Neural cell (in vitro differentiated cells): ENCODE results near the gene P2RX3. TPM values are rescaled to one million over a fixed set of nuclear protein-coding genes. Genes with fewer than 3 reads are reported as not detected.

Experiments
- H2AFZ ChIP-seq: fragments of 200-600, 300-800 bp; sonication (generic), shearing (Covaris generic); 2 replicates; pipeline ENCODE4 v1.6.0; 2014; ENCODE audit warnings: low read depth, mild to moderate bottlenecking, antibody characterized with exemption, low read length, moderate library complexity
- H3F3A ChIP-seq: fragments of 200-600 bp; shearing (Covaris generic); 2 replicates; pipeline ENCODE4 v1.6.1; 2016; ENCODE audit warnings: mild to moderate bottlenecking, moderate library complexity, mixed read lengths, antibody characterized with exemption, low read length; ENCODE audit not compliant: insufficient read depth, poor library complexity, severe bottlenecking
- H3K27ac ChIP-seq: fragments of 200-600, 300-800 bp; sonication (generic), shearing (Covaris generic); 2 replicates; pipeline ENCODE4 v1.5.1; 2014; ENCODE audit warnings: mild to moderate bottlenecking, low read length, moderate library complexity
- H3K27me3 ChIP-seq: fragments of 300-800, 200-600 bp; sonication (generic), shearing (Covaris generic); 2 replicates; pipeline ENCODE4 v1.6.0; 2014; ENCODE audit warnings: mild to moderate bottlenecking, low read depth, low read length, moderate library complexity; ENCODE audit not compliant: insufficient read depth
- H3K36me3 ChIP-seq: fragments of 300-800, 200-600 bp; sonication (generic), shearing (Covaris generic); 2 replicates; pipeline ENCODE4 v1.5.1; 2014; ENCODE audit warnings: mild to moderate bottlenecking, antibody characterized with exemption, low read length, moderate library complexity; ENCODE audit not compliant: insufficient read depth
- H3K4me2 ChIP-seq: fragments of 300-800, 200-600 bp; sonication (generic), shearing (Covaris generic); 2 replicates; pipeline ENCODE4 v1.6.0; 2014; ENCODE audit warnings: mild to moderate bottlenecking, low read length
- H3K4me3 ChIP-seq: fragments of 300-800, 200-600 bp; sonication (generic), shearing (Covaris generic); 2 replicates; pipeline ENCODE4 v1.5.1; 2014; ENCODE audit warnings: mild to moderate bottlenecking, low read length, moderate library complexity
- H3K79me2 ChIP-seq: fragments of 200-600 bp; shearing (Covaris generic); replicated peaks from 2 replicates; pipeline ENCODE4 v1.6.0; 2014; ENCODE audit warnings: mild to moderate bottlenecking, low read length, moderate library complexity; ENCODE audit not compliant: insufficient read depth
- H3K9ac ChIP-seq: fragments of 300-800, 200-600 bp; sonication (generic), shearing (Covaris generic); 2 replicates; pipeline ENCODE4 v1.6.1; 2016; ENCODE audit warnings: mild to moderate bottlenecking, low read length, mixed read lengths
- H3K9me2 ChIP-seq: fragments of 200-600 bp; shearing (Covaris generic); 2 replicates; pipeline ENCODE4 v1.6.1; 2016; ENCODE audit warnings: mild to moderate bottlenecking, low read length, mixed read lengths; ENCODE audit not compliant: insufficient read depth
- H3K9me3 ChIP-seq: fragments of 200-600, 300-800 bp; sonication (generic), shearing (Covaris generic); 2 replicates; pipeline ENCODE4 v1.6.1; 2016; ENCODE audit warnings: mild to moderate bottlenecking, mixed run types, low read length, moderate library complexity, mixed read lengths
- H4K20me1 ChIP-seq: fragments of 200-600 bp; shearing (Covaris generic); 2 replicates; pipeline ENCODE4 v1.6.1; 2016; ENCODE audit warnings: mild to moderate bottlenecking, mixed run types; ENCODE audit not compliant: insufficient read depth
- CTCF ChIP-seq: fragments of 450-650 bp; IDR thresholded peaks from 2 replicates; pipeline ENCODE4 v1.5.1; 2014; ENCODE audit warnings: antibody characterized with exemption, mild to moderate bottlenecking, moderate library complexity; ENCODE audit not compliant: poor library complexity, severe bottlenecking
- EP300 ChIP-seq: fragments of 450-650 bp; conservative IDR thresholded peaks from 2 replicates; pipeline ENCODE4 v1.6.1; 2014; ENCODE audit warnings: antibody characterized with exemption, mild to moderate bottlenecking, moderate library complexity; ENCODE audit not compliant: poor library complexity, severe bottlenecking
- EZH2 ChIP-seq: fragments of 200-600, 300-800 bp; shearing (Covaris generic), sonication (generic); IDR thresholded peaks from 2 replicates; pipeline ENCODE4 v1.6.1; 2014; ENCODE audit warnings: antibody characterized with exemption, low read length, borderline replicate concordance, mild to moderate bottlenecking; ENCODE audit not compliant: insufficient read depth, poor library complexity, severe bottlenecking
- MXI1 ChIP-seq: fragments of 450-650 bp; conservative IDR thresholded peaks from 2 replicates; pipeline ENCODE4 v1.6.1; 2014; ENCODE audit warnings: antibody characterized with exemption, mild to moderate bottlenecking; ENCODE audit not compliant: poor library complexity, severe bottlenecking
- POLR2AphosphoS5 ChIP-seq: IDR thresholded peaks from 2 replicates; pipeline ENCODE4 v1.6.1; 2012
- RAD21 ChIP-seq: fragments of 450-650 bp; conservative IDR thresholded peaks from 2 replicates; pipeline ENCODE4 v1.6.1; 2014; ENCODE audit warnings: antibody characterized with exemption, mild to moderate bottlenecking, moderate library complexity
- REST ChIP-seq: IDR thresholded peaks from 2 replicates; pipeline ENCODE4 v1.6.1; 2012; ENCODE audit warnings: borderline replicate concordance
- SMC3 ChIP-seq: fragments of 450-650 bp; conservative IDR thresholded peaks from 2 replicates; pipeline ENCODE4 v1.6.1; 2014; ENCODE audit warnings: antibody characterized with exemption, mild to moderate bottlenecking, moderate library complexity; ENCODE audit not compliant: poor library complexity
- TAF1 ChIP-seq: IDR thresholded peaks from 2 replicates; pipeline ENCODE4 v1.6.1; 2012; ENCODE audit warnings: low read depth
- polyA plus RNA-seq: library from polyadenylated mRNA; depleted of rRNA; stranded (reverse); fragments of >200 nt; gene quantifications from 2 replicates; pipeline ENCODE4 v1.2.3, GENCODE V29; 2014

P2RX3 gene
- polyA plus RNA-seq, 1 donor from 2014 or later: not detected

GRCh38 chr11:57418131-57418530 is 80.0 kb downstream of the P2RX3 start:
- Histone ChIP-seq H3K9me3 (no peaks in the 10 kb centered on the region), H3K9ac (no peak overlapping the region), H2AFZ (no peak overlapping the region), H3K27me3 (no peaks in the 10 kb centered on the region), H3K4me3 (no peak overlapping the region), H3K27ac (no peak overlapping the region), H4K20me1 (no peaks in the 10 kb centered on the region), H3K36me3 (no peaks in the 10 kb centered on the region), H3F3A (no peaks in the 10 kb centered on the region), H3K9me2 (no peaks in the 10 kb centered on the region), H3K4me2 (no peak overlapping the region), H3K79me2 (no peaks in the 10 kb centered on the region)
- no peak for TF ChIP-seq EZH2
- TF ChIP-seq SMC3: no peak
- TF ChIP-seq EP300: no peak

- H3K27ac ChIP-seq: no peak overlapping the region
- H3K36me3 ChIP-seq: no peaks in the 10 kb centered on the region
- no peaks in the 10 kb centered on the region for H4K20me1 ChIP-seq
- no peaks in the 10 kb centered on the region for H3K9me3 ChIP-seq
- H3K4me2 ChIP-seq: no peak overlapping the region
- no peaks in the 10 kb centered on the region for H3F3A ChIP-seq
- H3K9me2 ChIP-seq: no peaks in the 10 kb centered on the region
- H3K4me3 ChIP-seq: no peak overlapping the region
- no peak for TF ChIP-seq SMC3
- TF ChIP-seq EZH2: no peak
- TF ChIP-seq MXI1: no peak
- no peak for TF ChIP-seq EP300
- TF ChIP-seq CTCF: no peak
- TF ChIP-seq POLR2AphosphoS5: no peak
- no peak for TF ChIP-seq TAF1
- no peak for TF ChIP-seq RAD21
- TF ChIP-seq REST: no peak
- H3K27me3 ChIP-seq: no peaks in the 10 kb centered on the region
- H3K9ac ChIP-seq: no peak overlapping the region
- no peaks in the 10 kb centered on the region for H3K79me2 ChIP-seq
- no peak overlapping the region for H2AFZ ChIP-seq
Measured at GRCh38 chr11:57419146-57419545, 81.0 kb downstream of the P2RX3 start.

GRCh38 chr11:57421066-57421465 is 82.9 kb downstream of the P2RX3 start:
- TF ChIP-seq TAF1: no peak
- no peak for TF ChIP-seq SMC3
- TF ChIP-seq REST: no peak
- TF ChIP-seq EP300: no peak
- Histone ChIP-seq H3K9ac (no peak overlapping the region), H3K9me2 (no peaks in the 10 kb centered on the region), H3K27me3 (no peaks in the 10 kb centered on the region), H4K20me1 (no peaks in the 10 kb centered on the region), H2AFZ (no peak overlapping the region), H3K27ac (no peak overlapping the region), H3K79me2 (no peaks in the 10 kb centered on the region), H3K36me3 (no peaks in the 10 kb centered on the region), H3K4me3 (no peak overlapping the region), H3K4me2 (no peak overlapping the region), H3K9me3 (no peaks in the 10 kb centered on the region), H3F3A (no peaks in the 10 kb centered on the region)
